Nephron progenitor cell (in vitro differentiated cells): ENCODE results near the gene VWA2.

ENCODE experiments used
- DNase-seq: peaks from one replicate; pipeline ENCODE4 v3.0.0; 2021
- H3K27ac Mint-ChIP-seq: 2 replicates; pipeline ENCODE4 v1.8.0; 2021; ENCODE audit warnings: mild to moderate bottlenecking, moderate library complexity, mixed read lengths
- H3K27me3 Mint-ChIP-seq: 2 replicates; pipeline ENCODE4 v1.8.0; 2021; ENCODE audit warnings: mild to moderate bottlenecking, low read depth, mixed read lengths; ENCODE audit not compliant: poor library complexity
- H3K36me3 Mint-ChIP-seq: 2 replicates; pipeline ENCODE4 v1.8.0; 2021; ENCODE audit warnings: low read depth, mixed read lengths
- H3K4me1 Mint-ChIP-seq: 2 replicates; pipeline ENCODE4 v1.8.0; 2021; ENCODE audit warnings: mixed read lengths
- H3K4me3 Mint-ChIP-seq: 2 replicates; pipeline ENCODE4 v1.8.0; 2021; ENCODE audit warnings: mild to moderate bottlenecking, moderate library complexity, mixed read lengths
- H3K9me3 Mint-ChIP-seq: 2 replicates; pipeline ENCODE4 v1.8.0; 2021; ENCODE audit warnings: mild to moderate bottlenecking, moderate library complexity, mixed read lengths
- TF ChIP-seq, protein P1 (sequence below): fragments of 200-600 bp; sonication (generic); IDR thresholded peaks from 2 replicates; pipeline ENCODE4 v1.5.0; 2021; ENCODE audit warnings: antibody characterized with exemption

Gene VWA2

DNA sequence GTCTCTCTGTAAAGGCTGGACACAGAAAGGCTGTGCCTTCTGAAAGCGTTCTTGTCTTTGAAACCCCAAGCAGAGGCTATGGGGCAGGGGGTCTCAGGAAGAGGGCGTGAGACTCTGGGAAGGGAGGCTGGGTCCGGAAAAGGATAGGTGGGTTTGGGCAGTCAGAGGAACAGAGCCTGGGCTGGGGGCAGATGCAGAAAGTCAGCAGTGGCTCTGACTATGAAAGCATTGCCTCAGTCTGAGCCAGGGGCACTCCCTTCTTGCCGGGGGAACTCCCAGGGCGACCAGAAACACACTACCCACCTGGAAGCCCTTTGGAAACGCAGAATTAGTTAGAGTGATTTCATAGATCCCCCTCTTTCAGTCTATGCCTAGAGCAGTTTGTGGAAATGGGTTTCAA is 72.0 kb downstream of the VWA2 start:
- no peaks in the 10 kb centered on the region for H3K9me3 Mint-ChIP-seq
- peaks cover 22% of the 10 kb centered on the region for H3K4me1 Mint-ChIP-seq
- TF ChIP-seq, protein P1, sequence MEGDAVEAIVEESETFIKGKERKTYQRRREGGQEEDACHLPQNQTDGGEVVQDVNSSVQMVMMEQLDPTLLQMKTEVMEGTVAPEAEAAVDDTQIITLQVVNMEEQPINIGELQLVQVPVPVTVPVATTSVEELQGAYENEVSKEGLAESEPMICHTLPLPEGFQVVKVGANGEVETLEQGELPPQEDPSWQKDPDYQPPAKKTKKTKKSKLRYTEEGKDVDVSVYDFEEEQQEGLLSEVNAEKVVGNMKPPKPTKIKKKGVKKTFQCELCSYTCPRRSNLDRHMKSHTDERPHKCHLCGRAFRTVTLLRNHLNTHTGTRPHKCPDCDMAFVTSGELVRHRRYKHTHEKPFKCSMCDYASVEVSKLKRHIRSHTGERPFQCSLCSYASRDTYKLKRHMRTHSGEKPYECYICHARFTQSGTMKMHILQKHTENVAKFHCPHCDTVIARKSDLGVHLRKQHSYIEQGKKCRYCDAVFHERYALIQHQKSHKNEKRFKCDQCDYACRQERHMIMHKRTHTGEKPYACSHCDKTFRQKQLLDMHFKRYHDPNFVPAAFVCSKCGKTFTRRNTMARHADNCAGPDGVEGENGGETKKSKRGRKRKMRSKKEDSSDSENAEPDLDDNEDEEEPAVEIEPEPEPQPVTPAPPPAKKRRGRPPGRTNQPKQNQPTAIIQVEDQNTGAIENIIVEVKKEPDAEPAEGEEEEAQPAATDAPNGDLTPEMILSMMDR = no peak
- peaks cover 6% of the 10 kb centered on the region for H3K27me3 Mint-ChIP-seq
- no peak overlapping the region for H3K27ac Mint-ChIP-seq
- no peak for DNase-seq
- peaks cover 9% of the 10 kb centered on the region for H3K36me3 Mint-ChIP-seq
- no peak overlapping the region for H3K4me3 Mint-ChIP-seq

DNA sequence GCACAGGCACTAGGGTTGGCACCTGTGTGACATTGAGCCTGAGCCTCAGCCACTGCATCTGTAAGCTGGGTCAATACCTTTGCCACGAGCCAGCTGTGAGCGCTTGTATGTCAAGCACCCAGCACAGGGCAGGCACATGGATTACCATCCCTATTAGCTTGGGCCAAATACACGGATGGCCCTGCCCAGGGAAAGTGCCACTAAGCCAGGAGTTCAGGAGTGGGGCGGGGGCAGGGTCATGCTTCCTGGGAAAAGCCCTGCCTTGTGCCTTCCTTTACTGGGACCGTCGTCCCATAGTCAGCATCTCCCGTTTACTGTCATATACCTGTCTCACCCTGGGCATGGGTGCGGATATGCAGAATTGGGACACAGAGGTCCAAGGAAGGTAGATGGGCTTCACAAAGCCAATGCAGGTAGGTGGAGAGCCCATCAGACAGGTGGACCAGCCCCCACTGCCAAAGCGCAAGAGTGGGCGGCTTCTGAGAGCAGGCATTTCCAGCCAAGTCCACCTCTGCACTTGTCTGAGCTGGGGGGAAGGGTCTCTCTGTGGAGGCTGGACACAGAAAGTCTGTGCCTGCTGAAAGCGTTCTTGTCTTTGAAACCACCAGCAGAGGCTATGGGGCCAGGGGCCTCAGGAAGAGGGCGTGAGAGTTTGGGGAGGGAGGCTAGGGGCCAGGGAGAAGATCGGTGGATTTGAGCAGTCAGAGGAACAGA is 72.6 kb downstream of the VWA2 start:
- Mint-ChIP-seq H3K27ac (no peak overlapping the region), H3K4me3 (no peak overlapping the region), H3K4me1 (peaks cover 28% of the 10 kb centered on the region), H3K27me3 (peaks cover 6% of the 10 kb centered on the region), H3K9me3 (no peaks in the 10 kb centered on the region), H3K36me3 (peaks cover 9% of the 10 kb centered on the region)
- no peak for DNase-seq
- TF ChIP-seq, protein P1 = no peak

DNA sequence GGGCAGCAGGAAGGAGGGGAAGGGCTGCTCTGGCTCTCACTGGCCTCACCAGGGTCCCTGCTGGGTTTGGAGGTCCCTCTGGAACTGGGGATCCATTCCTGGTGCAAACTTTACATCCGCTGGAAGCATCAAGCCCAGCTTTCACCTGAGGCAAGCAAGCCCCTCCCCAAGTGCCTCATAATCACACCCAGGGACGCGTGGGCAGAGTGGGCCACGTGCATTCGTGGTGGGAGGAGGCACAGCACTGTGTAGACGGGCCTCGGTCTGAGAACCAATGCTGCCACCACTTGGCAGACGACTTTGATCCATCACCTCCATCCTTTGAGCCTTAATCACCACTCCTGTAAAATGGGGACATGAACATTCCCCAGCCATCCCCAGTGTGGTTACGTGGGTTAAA is 74.1 kb downstream of the VWA2 start:
- TF ChIP-seq, protein P1 = no peak
- H3K27me3 Mint-ChIP-seq = no peaks in the 10 kb centered on the region
- peaks cover 9% of the 10 kb centered on the region for H3K36me3 Mint-ChIP-seq
- DNase-seq = no peak
- H3K27ac Mint-ChIP-seq = no peak overlapping the region
- H3K9me3 Mint-ChIP-seq = no peaks in the 10 kb centered on the region
- no peak overlapping the region for H3K4me3 Mint-ChIP-seq
- H3K4me1 Mint-ChIP-seq = peaks cover 21% of the 10 kb centered on the region

DNA sequence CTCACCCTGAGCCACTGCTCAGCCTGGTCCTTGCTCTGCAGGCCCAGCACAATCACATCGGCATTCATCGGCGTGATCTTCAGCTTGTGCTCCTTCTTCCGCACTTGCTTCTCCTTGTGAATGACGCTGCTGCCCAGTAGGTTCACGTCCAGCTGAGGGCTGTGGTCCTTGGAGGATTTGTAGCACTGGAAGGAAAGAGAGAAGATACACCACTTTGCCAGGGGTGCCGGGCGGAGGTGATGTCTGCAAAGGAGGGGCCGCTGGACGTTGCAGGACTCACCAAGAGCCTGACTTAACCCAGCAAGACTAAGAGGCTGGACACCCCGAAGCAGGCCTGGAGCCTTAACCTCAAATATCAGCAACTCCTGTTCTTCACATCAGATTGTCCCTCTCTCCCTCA is 74.8 kb downstream of the VWA2 start:
- H3K9me3 Mint-ChIP-seq = no peaks in the 10 kb centered on the region
- H3K4me3 Mint-ChIP-seq = no peak overlapping the region
- H3K36me3 Mint-ChIP-seq = peaks cover 9% of the 10 kb centered on the region
- H3K27ac Mint-ChIP-seq = peak overlapping the region; percentile 45
- TF ChIP-seq, protein P1 = no peak
- H3K27me3 Mint-ChIP-seq = no peaks in the 10 kb centered on the region
- peaks cover 21% of the 10 kb centered on the region for H3K4me1 Mint-ChIP-seq
- DNase-seq = no peak

DNA sequence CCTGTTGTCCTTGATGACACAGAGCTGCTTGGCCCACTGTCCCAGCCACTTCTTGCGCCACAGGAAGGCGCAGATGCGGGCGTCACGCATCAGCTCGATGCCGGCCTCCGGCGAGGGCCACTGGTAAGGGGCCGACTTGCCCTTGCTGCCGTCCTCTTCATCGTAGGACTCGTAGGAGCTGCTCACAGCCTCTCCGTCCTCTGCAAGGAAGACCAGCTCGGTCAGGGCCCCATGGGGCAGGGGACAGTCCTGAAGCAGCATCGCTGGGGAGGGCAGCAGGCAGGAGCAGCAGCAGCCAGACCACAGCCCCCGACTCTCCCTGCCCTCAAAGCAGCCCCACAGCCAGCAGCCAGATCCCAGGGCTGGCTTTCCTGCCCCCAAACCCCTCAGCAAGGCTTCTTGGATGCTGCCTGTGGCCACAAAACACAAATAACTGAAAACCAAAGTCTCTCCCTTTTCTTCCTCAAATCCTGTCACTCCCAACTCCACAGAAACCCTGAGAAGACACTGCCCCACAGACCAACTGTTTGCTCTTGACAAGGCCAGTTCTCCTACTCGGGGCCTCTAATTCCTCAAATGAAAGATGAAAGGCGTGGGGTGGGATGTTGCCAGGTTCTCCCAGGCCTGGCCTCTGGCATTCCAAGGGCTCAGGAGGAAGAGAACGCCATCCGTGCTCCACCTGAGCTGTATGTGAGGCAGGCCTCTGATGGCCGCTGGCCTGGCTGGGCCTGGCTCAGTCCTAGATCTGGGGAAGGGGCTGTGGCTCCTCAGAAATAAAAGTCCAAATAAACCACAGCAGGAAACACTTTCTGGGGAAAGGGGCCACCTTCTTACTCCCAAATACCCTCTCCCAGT is 76.7 kb downstream of the VWA2 start:
- Mint-ChIP-seq H3K27ac (peak overlapping the region; percentile 73), H3K9me3 (no peaks in the 10 kb centered on the region), H3K36me3 (peaks cover 15% of the 10 kb centered on the region), H3K27me3 (no peaks in the 10 kb centered on the region), H3K4me1 (peaks cover 30% of the 10 kb centered on the region), H3K4me3 (no peak overlapping the region)
- TF ChIP-seq, protein P1 = no peak
- no peak for DNase-seq
